GM12891 (cell line): ENCODE measurements around the gene SRGN.

Experiments used
- POLR2A ChIP-seq: IDR thresholded peaks from 2 replicates; pipeline ENCODE4 v1.6.1; 2011; ENCODE audit warnings: low read depth, low read length, control low read depth
- POLR2AphosphoS5 ChIP-seq: IDR thresholded peaks from 2 replicates; pipeline ENCODE4 v1.6.1; 2011; ENCODE audit warnings: low read depth, low read length, control low read depth

GRCh38 chr10:69103784-69104183, 15.9 kb downstream of the SRGN start:
- TF ChIP-seq POLR2A (0 out of 2 replicates have a peak, but pooled peaks have one; percentile 43), POLR2AphosphoS5 (no peak)
